Esophagus squamous epithelium (tissue), 5 donors: Measurements from ENCODE around the gene CLDN1. TPM values are rescaled to one million over a fixed set of nuclear protein-coding genes. Genes with fewer than 3 reads are reported as not detected.
A peak's percentile ranks its signal among the peaks of the same experiment; 100 is the strongest.

Source experiments
- DNase-seq: peaks from one replicate; lab custom pipeline; 2025; lab: John Stamatoyannopoulos, UW
- H3K27ac ChIP-seq, 4 donors: fragments of 200-600 bp; sonication (generic); one replicate each; pipeline ENCODE4 v1.5.1; 2016 to 2019; ENCODE audit warnings: mild to moderate bottlenecking in 1 of 4
- H3K27me3 ChIP-seq, 4 donors: fragments of 200-600 bp; sonication (generic); 1 replicate in 3 of 4; 2 replicates in 1 of 4; pipeline versions ENCODE4 v1.5.1 to v1.6.0; 2017 to 2021; ENCODE audit warnings: antibody characterized with exemption in 1 of 4
- H3K36me3 ChIP-seq, 3 donors: fragments of 200-600 bp; sonication (generic); one replicate each; pipeline ENCODE4 v1.5.1; 2016 to 2019
- H3K4me1 ChIP-seq, 3 donors: fragments of 200-600 bp; sonication (generic); one replicate each; pipeline ENCODE4 v1.5.1; 2017 to 2019
- H3K4me3 ChIP-seq, 4 donors: fragments of 200-600 bp; sonication (generic); 1 replicate in 3 of 4; 2 replicates in 1 of 4; pipeline ENCODE4 v1.5.1; 2016 to 2019; ENCODE audit warnings: mild to moderate bottlenecking in 2 of 4, moderate library complexity in 1 of 4
- H3K9me3 ChIP-seq, 3 donors: fragments of 200-600 bp; sonication (generic); one replicate each; pipeline ENCODE4 v1.5.1; 2016 to 2019
- POLR2A ChIP-seq, 4 donors: fragments of 450-650 bp; IDR thresholded peaks; one replicate each; pipeline ENCODE4 v1.6.1; 2017; ENCODE audit warnings: antibody characterized with exemption in 4 of 4, mild to moderate bottlenecking in 4 of 4, moderate library complexity in 3 of 4
- WGBS, 2 donors: methylation state at CpG; one replicate each; pipeline ENCODE4 v1.1.5; 2018; 5-methylcytosine and 5-hydroxymethylcytosine counted together
- intact Hi-C: fragments of 100-400 bp; cut with DNase I; formaldehyde crosslinking; loops from one replicate; pipeline ENCODE4 v1.15.0; 2022
- total RNA-seq, 4 donors: library from RNA; depleted of rRNA; stranded (reverse); fragments of >200 nt; gene quantifications; one replicate each; pipeline ENCODE4 v1.1.0, GENCODE V29; 2016
- TF ChIP-seq, protein P1 (sequence below), 6 experiments: fragments of 450-650 bp in 4 of 6; fragments of 200-600 bp in 2 of 6; sonication (generic) in 2 of 6; IDR thresholded peaks; one replicate each; pipeline ENCODE4 v1.5.1; 2016 to 2019; ENCODE audit warnings: antibody characterized with exemption in 6 of 6, mild to moderate bottlenecking in 4 of 6, moderate library complexity in 4 of 6
- donor health status: DM: yes; HTN: yes; CAD: no.

CLDN1 gene
- total RNA-seq, 4 donors from 2014 or later, result 34.8 to 59.6 (median 45.4) TPM

GRCh38 chr3:190345878-190346277 lies 23.6 kb upstream of the CLDN1 start:
- no peaks in the 10 kb centered on the region for H3K27me3 ChIP-seq
- H3K27ac ChIP-seq, result peak overlapping the region in 3 of 4 donors; percentile 79 to 87 (median 82)
- no peaks in the 10 kb centered on the region for H3K9me3 ChIP-seq
- TF ChIP-seq, protein P1, sequence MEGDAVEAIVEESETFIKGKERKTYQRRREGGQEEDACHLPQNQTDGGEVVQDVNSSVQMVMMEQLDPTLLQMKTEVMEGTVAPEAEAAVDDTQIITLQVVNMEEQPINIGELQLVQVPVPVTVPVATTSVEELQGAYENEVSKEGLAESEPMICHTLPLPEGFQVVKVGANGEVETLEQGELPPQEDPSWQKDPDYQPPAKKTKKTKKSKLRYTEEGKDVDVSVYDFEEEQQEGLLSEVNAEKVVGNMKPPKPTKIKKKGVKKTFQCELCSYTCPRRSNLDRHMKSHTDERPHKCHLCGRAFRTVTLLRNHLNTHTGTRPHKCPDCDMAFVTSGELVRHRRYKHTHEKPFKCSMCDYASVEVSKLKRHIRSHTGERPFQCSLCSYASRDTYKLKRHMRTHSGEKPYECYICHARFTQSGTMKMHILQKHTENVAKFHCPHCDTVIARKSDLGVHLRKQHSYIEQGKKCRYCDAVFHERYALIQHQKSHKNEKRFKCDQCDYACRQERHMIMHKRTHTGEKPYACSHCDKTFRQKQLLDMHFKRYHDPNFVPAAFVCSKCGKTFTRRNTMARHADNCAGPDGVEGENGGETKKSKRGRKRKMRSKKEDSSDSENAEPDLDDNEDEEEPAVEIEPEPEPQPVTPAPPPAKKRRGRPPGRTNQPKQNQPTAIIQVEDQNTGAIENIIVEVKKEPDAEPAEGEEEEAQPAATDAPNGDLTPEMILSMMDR (IDR thresholded peaks at IDR 0.05), result no peak
- no peak for TF ChIP-seq POLR2A (IDR thresholded peaks at IDR 0.05)
- DNase-seq, result no peak
- WGBS, 2 donors, result 23 to 32% methylated on average over 4 of the region's 4 CpGs
- intact Hi-C loops, result no loop called here
- H3K4me1 ChIP-seq, result peaks cover 6 to 36% (median 7%) of the 10 kb centered on the region in 3 donors
- peak overlapping the region in 1 of 4 donors; percentile 2 for H3K4me3 ChIP-seq
- H3K36me3 ChIP-seq, result no peaks in the 10 kb centered on the region

DNA sequence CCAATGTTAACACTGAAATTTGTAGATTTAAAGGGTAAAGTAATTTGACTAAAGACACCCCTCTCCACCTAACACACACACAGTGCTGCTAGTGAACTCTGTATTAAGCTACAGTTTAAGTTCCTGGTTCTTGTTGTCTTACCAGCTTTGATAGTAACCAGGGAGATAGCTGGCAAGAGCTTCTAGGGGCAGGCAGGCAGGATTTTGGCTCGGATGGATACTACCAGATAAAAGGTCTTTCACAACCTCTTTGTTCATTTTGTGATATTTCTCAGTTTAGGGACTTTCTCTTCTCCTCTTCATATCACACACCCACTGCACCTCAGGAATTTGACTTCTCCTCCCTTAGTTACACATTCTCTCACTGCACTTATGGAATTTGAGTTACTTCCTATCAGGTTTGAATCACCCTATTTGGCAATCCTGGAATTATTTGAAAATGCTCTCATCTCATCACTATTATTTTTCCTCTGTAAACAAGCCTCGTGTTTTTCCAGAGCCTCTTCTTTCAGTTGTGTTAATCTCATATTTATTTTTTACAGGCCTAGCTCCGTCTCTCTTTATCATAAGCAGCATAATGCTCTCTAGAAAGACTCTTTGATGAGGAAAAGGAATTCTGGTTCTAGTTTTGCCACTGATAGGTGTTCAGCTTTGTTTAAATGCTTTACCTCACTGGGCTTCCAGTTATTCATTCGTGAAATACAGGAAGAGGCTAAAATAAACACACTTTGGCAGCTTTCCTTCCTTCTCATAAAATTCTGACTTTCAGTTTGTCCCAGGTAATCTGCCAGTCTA lies 23.0 kb upstream of the CLDN1 start:
- no peak for DNase-seq
- intact Hi-C loops, result no loop called here
- Histone ChIP-seq H3K4me3 (peak overlapping the region in 2 of 4 donors; percentile 2 to 6), H3K27ac (peak overlapping the region; percentile 68 to 87 (median 80)), H3K27me3 (no peaks in the 10 kb centered on the region), H3K36me3 (no peaks in the 10 kb centered on the region), H3K4me1 (peaks cover 6 to 32% (median 7%) of the 10 kb centered on the region in 3 donors), H3K9me3 (no peaks in the 10 kb centered on the region)
- 7 to 9% methylated on average over 4 of the region's 4 CpGs for WGBS, 2 donors
- TF ChIP-seq, protein P1 (IDR thresholded peaks at IDR 0.05), result no peak
- no peak for TF ChIP-seq POLR2A (IDR thresholded peaks at IDR 0.05)

DNA sequence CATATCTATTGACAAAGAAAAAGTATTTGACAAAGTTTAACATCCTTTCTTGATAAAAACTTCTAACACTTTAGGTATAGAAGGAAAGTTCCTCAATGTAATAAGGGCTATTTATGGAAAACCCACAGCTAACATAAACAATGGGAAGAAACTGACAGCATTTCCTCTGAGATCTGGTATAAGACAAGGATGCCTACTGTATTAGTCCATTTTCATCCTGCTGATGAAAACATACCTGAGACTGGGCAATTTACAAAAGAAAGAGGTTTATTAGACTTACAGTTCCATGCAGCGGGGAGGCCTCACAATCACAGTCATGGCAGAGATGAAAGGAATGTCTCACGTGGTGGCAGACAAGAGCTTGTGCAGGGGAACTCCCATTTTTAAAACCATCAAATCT lies 17.8 kb upstream of the CLDN1 start:
- H3K4me3 ChIP-seq, result no peak overlapping the region
- no peak overlapping the region for H3K27ac ChIP-seq
- no peaks in the 10 kb centered on the region for H3K9me3 ChIP-seq
- no peaks in the 10 kb centered on the region for H3K27me3 ChIP-seq
- TF ChIP-seq, protein P1 (IDR thresholded peaks at IDR 0.05), result no peak
- no peak for TF ChIP-seq POLR2A (IDR thresholded peaks at IDR 0.05)
- 82 to 88% methylated on average over 2 of the region's 2 CpGs for WGBS, 2 donors
- no peaks in the 10 kb centered on the region for H3K36me3 ChIP-seq
- DNase-seq, result no peak
- intact Hi-C loops, result no loop called here
- peaks cover 14 to 38% (median 18%) of the 10 kb centered on the region in 3 donors for H3K4me1 ChIP-seq

GRCh38 chr3:190339130-190339529 lies 16.9 kb upstream of the CLDN1 start:
- Histone ChIP-seq H3K27ac (peak overlapping the region in 3 of 4 donors; percentile 33 to 81 (median 57)), H3K4me3 (no peak overlapping the region), H3K9me3 (no peaks in the 10 kb centered on the region), H3K36me3 (no peaks in the 10 kb centered on the region), H3K4me1 (peaks cover 8 to 32% (median 12%) of the 10 kb centered on the region in 3 donors), H3K27me3 (no peaks in the 10 kb centered on the region)
- DNase-seq, result no peak
- intact Hi-C loops, result loop anchor here (10.0 kb wide), 1 partner anchor 46 kb away; the partner anchor contains the start of gene CLDN16
- TF ChIP-seq POLR2A (IDR thresholded peaks at IDR 0.05), result no peak
- TF ChIP-seq, protein P1 (IDR thresholded peaks at IDR 0.05), result peak in 2 of 6 experiments; percentile 30 to 57

DNA sequence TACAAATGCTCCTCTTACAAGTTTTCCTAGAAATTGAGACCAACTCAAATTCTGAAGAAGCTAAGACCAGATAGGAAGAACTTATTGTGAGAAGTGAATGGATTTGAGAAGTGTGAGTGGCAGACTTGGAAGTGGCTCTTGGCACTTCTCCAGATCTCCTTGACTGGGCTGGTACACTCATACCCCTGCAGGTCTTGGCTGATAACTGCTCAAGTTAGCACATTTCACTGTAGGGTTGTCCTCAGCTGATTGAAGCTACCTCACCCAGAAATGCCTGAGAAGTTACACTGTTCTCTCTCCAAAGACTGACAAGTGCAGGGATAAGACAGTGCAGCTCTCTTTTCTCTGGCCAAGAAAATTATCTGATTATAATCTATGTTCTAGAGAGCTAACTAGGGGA lies 16.5 kb upstream of the CLDN1 start:
- Histone ChIP-seq H3K27ac (peak overlapping the region in 3 of 4 donors; percentile 33 to 81 (median 57)), H3K4me3 (no peak overlapping the region), H3K9me3 (no peaks in the 10 kb centered on the region), H3K4me1 (peaks cover 8 to 32% (median 12%) of the 10 kb centered on the region in 3 donors), H3K27me3 (no peaks in the 10 kb centered on the region), H3K36me3 (no peaks in the 10 kb centered on the region)
- intact Hi-C loops, result loop anchor here (10.0 kb wide), 1 partner anchor 46 kb away; the partner anchor contains the start of gene CLDN16
- DNase-seq, result no peak
- no peak for TF ChIP-seq POLR2A (IDR thresholded peaks at IDR 0.05)
- TF ChIP-seq, protein P1 (IDR thresholded peaks at IDR 0.05), result no peak
